GM18868 (cell line): Measurements from ENCODE around the gene TAOK2.

ENCODE experiments used
- ATAC-seq: cut with Tn5 transposase; IDR thresholded peaks from one replicate; pipeline ENCODE4 v1.9.1; 2021; ENCODE audit warnings: mild to moderate bottlenecking, moderate library complexity; ENCODE audit not compliant: unreplicated experiment

The TAOK2 gene

GRCh38 chr16:29962344-29962994, 11.2 kb upstream of the TAOK2 start:
- no peak for ATAC-seq

DNA sequence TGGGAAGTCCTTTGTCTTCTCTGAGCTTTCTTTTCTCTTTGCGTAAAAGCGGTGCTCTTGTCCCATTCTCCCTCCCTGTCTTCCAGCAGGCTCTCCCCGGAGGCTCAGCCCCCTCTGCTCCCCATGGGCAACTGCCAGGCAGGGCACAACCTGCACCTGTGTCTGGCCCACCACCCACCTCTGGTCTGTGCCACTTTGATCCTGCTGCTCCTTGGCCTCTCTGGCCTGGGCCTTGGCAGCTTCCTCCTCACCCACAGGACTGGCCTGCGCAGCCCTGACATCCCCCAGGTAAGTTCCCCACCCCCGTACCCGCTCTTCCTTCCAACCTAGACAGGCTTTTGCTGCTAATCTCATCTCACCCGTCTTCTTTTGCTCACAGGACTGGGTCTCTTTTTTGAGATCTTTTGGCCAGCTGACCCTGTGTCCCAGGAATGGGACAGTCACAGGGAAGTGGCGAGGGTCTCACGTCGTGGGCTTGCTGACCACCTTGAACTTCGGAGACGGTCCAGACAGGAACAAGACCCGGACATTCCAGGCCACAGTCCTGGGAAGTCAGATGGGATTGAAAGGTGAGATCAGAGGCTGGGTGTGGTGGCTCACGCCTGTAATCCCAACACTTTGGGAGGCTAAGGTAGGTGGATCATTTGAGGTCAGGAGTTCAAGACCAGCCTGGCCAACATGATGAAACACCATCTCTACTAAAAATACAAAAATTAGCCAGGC, 10.5 kb upstream of the TAOK2 start:
- ATAC-seq, result no peak

GRCh38 chr16:29968205-29968604, 5.5 kb upstream of the TAOK2 start:
- no peak for ATAC-seq

- ATAC-seq, result no peak
Measured at GRCh38 chr16:29971304-29971703, 2.4 kb upstream of the TAOK2 start.

GRCh38 chr16:29972500-29972899, 1.2 kb upstream of the TAOK2 start:
- ATAC-seq, result no peak

DNA sequence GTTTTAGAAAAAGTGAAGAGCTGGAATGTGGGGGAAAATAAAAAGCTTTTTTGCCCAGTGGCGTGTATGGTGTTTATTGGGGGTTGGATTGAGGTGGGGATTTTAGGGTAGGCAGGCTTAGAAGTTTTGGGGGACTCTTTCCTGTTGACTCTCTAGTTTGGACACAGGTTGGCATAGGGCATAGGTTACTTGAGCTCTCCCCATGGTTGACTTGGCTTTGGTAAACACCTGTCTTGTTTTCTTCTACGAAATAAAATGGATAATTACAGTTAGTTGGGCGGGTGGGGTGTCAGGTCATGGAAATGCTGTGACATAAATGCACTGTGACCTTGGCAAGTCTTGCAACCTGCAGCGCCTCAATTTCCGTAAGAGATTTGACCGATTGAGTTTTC, 680 bp upstream of the TAOK2 start:
- no peak for ATAC-seq

DNA sequence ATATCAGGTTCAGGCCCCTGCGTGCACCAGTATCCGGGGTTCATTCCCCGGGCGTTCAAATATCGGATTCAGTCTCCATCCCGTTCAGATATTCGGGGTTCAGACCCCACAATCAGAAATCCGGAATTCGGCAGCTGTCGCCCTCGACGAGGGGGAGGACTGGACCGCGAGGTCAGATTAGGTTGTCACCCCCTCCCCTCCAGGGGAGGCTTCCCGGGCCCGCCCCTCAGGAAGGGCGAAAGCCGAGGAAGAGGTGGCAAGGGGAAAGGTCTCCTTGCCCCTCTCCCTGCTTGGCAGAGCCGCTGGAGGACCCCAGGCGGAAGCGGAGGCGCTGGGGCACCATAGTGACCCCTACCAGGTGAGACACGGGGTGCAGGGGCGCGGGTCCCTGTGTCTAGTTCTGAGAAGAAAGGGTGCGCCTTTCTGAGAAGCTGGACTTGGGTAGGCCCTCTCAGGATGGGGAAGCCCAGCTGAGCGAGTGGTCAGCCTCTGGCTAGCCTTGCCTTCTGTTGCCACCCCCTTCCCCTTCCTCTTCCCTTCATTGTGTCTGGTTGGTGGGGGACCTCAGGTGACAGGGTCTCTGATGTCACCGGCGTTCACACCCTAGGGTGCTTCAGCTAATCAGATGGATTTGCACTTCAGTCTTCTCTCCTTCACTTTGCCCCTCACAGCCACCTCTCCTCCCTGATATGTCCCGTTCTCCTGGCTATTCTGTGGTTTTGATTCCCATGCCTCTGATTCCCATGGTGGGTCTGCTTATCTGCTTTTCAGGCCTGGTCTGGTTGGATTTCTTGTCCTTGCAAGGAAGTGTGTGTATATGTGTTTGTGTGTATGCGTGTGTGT, 844 bp downstream of the TAOK2 start:
- no peak for ATAC-seq

- ATAC-seq, result no peak
Measured at GRCh38 chr16:29975134-29975538, 1.5 kb downstream of the TAOK2 start.

GRCh38 chr16:29975811-29976511, 2.3 kb downstream of the TAOK2 start:
- no peak for ATAC-seq

DNA sequence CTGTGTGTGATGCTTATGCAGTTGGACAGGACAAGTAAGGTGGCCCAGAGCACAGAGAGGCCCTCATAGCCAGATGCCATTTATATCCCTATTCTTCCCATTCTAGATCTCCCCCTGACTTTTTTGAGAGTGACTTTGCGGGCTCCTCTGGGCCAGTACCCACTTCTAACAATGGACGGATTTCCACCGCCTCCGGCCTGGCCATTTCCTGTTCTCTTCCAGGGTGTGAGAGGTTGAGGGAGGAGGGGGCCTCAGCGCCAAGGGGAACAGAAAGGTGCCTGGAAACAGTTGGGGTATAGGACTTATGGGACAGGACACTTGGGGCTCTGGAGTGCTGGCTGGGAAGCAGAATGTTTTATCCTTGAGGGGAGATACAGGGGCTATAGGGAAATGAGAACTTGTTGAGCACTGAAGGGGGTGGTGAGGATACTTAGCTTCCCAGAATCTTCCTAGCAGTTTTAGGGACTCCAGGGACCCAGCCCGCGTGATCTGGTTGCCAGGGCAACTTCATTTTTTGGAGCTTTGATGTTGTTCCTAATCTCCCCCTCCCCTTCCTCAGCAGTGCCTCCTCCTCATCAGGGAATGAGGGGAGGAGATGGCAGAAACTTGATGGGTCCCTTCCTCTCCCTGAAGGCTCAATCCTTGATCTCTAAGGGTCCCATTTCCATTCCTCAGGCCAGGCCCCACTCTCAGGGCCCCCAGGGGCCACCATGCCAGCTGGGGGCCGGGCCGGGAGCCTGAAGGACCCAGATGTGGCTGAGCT, 3.6 kb downstream of the TAOK2 start:
- ATAC-seq, result no peak

DNA sequence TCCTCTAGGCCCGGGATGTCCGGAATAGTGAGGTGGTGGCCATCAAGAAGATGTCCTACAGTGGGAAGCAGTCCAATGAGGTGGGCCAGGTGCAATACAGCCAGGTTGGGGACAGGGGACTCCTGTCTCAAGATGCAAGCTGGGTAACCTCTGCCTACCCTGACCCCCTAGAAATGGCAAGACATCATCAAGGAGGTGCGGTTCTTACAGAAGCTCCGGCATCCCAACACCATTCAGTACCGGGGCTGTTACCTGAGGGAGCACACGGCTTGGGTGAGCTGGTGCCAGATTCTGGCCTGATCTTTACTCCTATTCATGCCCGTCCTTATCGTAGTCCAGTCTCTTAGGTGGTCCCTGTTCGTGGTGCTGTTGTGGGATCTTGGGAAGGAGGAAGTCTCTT, 4.4 kb downstream of the TAOK2 start:
- no peak for ATAC-seq

GRCh38 chr16:29978564-29979270, 5.0 kb downstream of the TAOK2 start:
- no peak for ATAC-seq

GRCh38 chr16:29982560-29983419, 9.1 kb downstream of the TAOK2 start:
- no peak for ATAC-seq

GRCh38 chr16:29983420-29984136, 9.9 kb downstream of the TAOK2 start:
- ATAC-seq, result no peak

- ATAC-seq, result no peak
Measured at GRCh38 chr16:29984137-29984763, 10.6 kb downstream of the TAOK2 start.

DNA sequence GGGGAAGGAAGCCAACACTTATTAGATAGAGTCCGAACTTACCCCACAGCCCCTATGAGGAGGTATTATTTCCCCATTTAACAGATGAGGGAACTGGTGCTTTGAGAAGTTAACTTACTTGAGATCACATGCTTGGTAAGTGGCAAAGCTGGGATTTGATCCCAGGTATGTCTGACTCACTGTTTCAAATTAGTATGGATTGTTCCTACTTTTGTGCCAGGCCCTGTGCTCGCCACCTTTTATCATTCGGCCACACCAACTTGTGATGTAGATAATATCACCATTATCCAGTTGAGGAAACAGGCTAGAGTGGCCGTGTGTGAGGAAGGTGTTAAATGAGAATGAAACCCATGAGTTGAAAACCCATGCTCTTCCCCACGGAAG, 11.1 kb downstream of the TAOK2 start:
- no peak for ATAC-seq

DNA sequence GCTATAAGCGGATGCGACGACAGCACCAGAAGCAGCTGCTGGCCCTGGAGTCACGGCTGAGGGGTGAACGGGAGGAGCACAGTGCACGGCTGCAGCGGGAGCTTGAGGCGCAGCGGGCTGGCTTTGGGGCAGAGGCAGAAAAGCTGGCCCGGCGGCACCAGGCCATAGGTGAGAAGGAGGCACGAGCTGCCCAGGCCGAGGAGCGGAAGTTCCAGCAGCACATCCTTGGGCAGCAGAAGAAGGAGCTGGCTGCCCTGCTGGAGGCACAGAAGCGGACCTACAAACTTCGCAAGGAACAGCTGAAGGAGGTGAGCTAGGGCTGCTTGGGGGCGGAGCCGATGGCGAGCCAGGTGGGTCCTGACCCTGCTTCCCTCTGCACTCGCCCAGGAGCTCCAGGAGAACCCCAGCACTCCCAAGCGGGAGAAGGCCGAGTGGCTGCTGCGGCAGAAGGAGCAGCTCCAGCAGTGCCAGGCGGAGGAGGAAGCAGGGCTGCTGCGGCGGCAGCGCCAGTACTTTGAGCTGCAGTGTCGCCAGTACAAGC, 11.7 kb downstream of the TAOK2 start:
- no peak for ATAC-seq

DNA sequence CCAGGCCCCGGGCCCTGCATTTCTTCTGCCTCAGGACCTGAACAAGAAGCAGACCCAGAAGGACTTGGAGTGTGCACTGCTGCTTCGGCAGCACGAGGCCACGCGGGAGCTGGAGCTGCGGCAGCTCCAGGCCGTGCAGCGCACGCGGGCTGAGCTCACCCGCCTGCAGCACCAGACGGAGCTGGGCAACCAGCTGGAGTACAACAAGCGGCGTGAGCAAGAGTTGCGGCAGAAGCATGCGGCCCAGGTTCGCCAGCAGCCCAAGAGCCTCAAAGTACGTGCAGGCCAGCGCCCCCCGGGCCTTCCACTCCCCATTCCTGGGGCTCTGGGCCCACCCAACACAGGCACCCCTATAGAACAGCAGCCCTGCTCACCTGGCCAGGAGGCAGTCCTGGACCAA, 12.6 kb downstream of the TAOK2 start:
- no peak for ATAC-seq
